GM12878 (cell line): Measurements from ENCODE around the gene RAB3IL1. TPM values are rescaled to one million over a fixed set of nuclear protein-coding genes. Genes with fewer than 3 reads are reported as not detected.

Source experiments
- ATAC-seq: fragments of 200-7000 bp; cut with Tn5 transposase; 3 replicates; pipeline ENCODE4 v1.9.1; 2020; ENCODE audit warnings: mild to moderate bottlenecking, moderate library complexity
- BruUV-seq: library from RNA; stranded (reverse); fragments of 400-500 nt; replicated peaks from 2 replicates; lab custom pipeline; 2021; lab: Mats Ljungman, UMichigan
- CTCF ChIA-PET: fragments of 300-600 bp; sonication (Branson Sonifier 250); formaldehyde crosslinking; extraction: SDS; loops from one replicate; lab custom pipeline; 2021; ENCODE audit warnings: inconsistent platforms; lab: Yijun Ruan, JAX
- POLR2A ChIA-PET: fragments of 350-600 bp; formaldehyde crosslinking; extraction: SDS; loops from one replicate; lab custom pipeline; 2021; ENCODE audit warnings: inconsistent platforms; lab: Charles Lee
- RAD21 ChIA-PET: fragments of 300-600 bp; sonication (Branson Sonifier 250); formaldehyde crosslinking; loops from one replicate; lab custom pipeline; 2023; ENCODE audit warnings: antibody characterized with exemption; ENCODE audit not compliant: unreplicated experiment; lab: Charles Lee
- SMC1A ChIA-PET: fragments of 300-600 bp; sonication (Branson Sonifier 250); formaldehyde crosslinking; loops from one replicate; lab custom pipeline; 2023; ENCODE audit not compliant: unreplicated experiment, uncharacterized antibody; lab: Charles Lee
- DNase-seq: peaks from one replicate; pipeline ENCODE4 v3.0.0-alpha.2; 2011; ENCODE audit warnings: low read depth, low spot score
- FAIRE-seq: peaks from 3 replicates; lab custom pipeline; 2011; peaks lifted over from hg19 to GRCh38; lab: Jason Lieb, UNC
- H2AFZ ChIP-seq: 2 replicates; pipeline ENCODE4 v1.6.0; 2011; ENCODE audit warnings: low read depth, low read length, control low read depth; ENCODE audit not compliant: control insufficient read depth
- H3K27ac ChIP-seq: 2 replicates; pipeline ENCODE4 v1.5.1; 2011; ENCODE audit warnings: control low read depth; ENCODE audit not compliant: control insufficient read depth, insufficient read depth
- H3K27me3 ChIP-seq, 2 experiments: replicated peaks in 1 of 2; 2 replicates each; pipeline versions ENCODE4 v1.6.0 to v1.6.1; 2011; ENCODE audit warnings: low read length in 1 of 2; ENCODE audit not compliant: control insufficient read depth in 2 of 2, insufficient read depth in 2 of 2
- H3K36me3 ChIP-seq, 2 experiments: 2 replicates each; pipeline ENCODE4 v1.5.1; 2011; ENCODE audit warnings: low read length in 1 of 2; ENCODE audit not compliant: control insufficient read depth in 2 of 2, insufficient read depth in 2 of 2
- H3K4me1 ChIP-seq: 2 replicates; pipeline ENCODE4 v1.6.1; 2011; ENCODE audit warnings: mild to moderate bottlenecking, low read length, moderate library complexity, mixed read lengths; ENCODE audit not compliant: control insufficient read depth, insufficient read depth
- H3K4me2 ChIP-seq: 2 replicates; pipeline ENCODE4 v1.6.0; 2011; ENCODE audit warnings: control low read depth; ENCODE audit not compliant: control insufficient read depth, insufficient read depth
- H3K4me3 ChIP-seq: fragments of 200-600 bp; sonication (generic); 2 replicates; pipeline ENCODE4 v1.5.1; 2016
- H3K79me2 ChIP-seq: 2 replicates; pipeline ENCODE4 v1.6.0; 2011; ENCODE audit warnings: low read length; ENCODE audit not compliant: control insufficient read depth, insufficient read depth
- H3K9ac ChIP-seq: 2 replicates; pipeline ENCODE4 v1.8.0; 2011; ENCODE audit warnings: low read length, control low read depth, mixed read lengths; ENCODE audit not compliant: control insufficient read depth, insufficient read depth
- H3K9me3 ChIP-seq: replicated peaks from 3 replicates; pipeline ENCODE4 v1.5.1; 2011; ENCODE audit warnings: mild to moderate bottlenecking, low read length; ENCODE audit not compliant: control insufficient read depth, insufficient read depth
- H4K20me1 ChIP-seq: 2 replicates; pipeline ENCODE4 v1.6.0; 2011; ENCODE audit not compliant: control insufficient read depth, insufficient read depth
- BHLHE40 ChIP-seq, 2 experiments: fragments of 450-650 bp in 1 of 2; IDR thresholded peaks; 2 replicates each; pipeline ENCODE4 v1.6.1; 2011 to 2017; ENCODE audit warnings: low read depth in 2 of 2, borderline replicate concordance in 1 of 2, improper control_type of control experiment in 1 of 2, low read length in 1 of 2, mild to moderate bottlenecking in 1 of 2
- CEBPB ChIP-seq, 2 experiments: fragments of 150-350 bp in 1 of 2; IDR thresholded peaks; 2 replicates each; pipeline ENCODE4 v1.6.1; 2012 to 2014; ENCODE audit warnings: low read depth in 2 of 2, low read length in 2 of 2, borderline replicate concordance in 1 of 2, inconsistent platforms in 1 of 2
- CHD2 ChIP-seq: IDR thresholded peaks from 2 replicates; pipeline ENCODE4 v1.6.1; 2011; ENCODE audit warnings: low read depth, low read length, improper control_type of control experiment, borderline replicate concordance
- CREB1 ChIP-seq: IDR thresholded peaks from 2 replicates; pipeline ENCODE4 v1.6.1; 2012; ENCODE audit warnings: low read depth, mild to moderate bottlenecking, inconsistent platforms
- EED ChIP-seq: sonication (generic); IDR thresholded peaks from 2 replicates; pipeline ENCODE4 v1.6.1; 2016; ENCODE audit warnings: antibody characterized with exemption, low read depth
- ESRRA ChIP-seq: IDR thresholded peaks from 2 replicates; pipeline ENCODE4 v1.6.1; 2012; ENCODE audit warnings: mild to moderate bottlenecking, low read length, improper control_type of control experiment
- FOXK2 ChIP-seq: fragments of 450-650 bp; IDR thresholded peaks from 2 replicates; pipeline ENCODE4 v1.6.1; 2017; ENCODE audit warnings: mild to moderate bottlenecking, moderate library complexity
- MYB ChIP-seq: fragments of 150-350 bp; IDR thresholded peaks from 2 replicates; pipeline ENCODE4 v1.6.1; 2014; ENCODE audit warnings: mild to moderate bottlenecking, low read depth, low read length, borderline replicate concordance
- MYC ChIP-seq: IDR thresholded peaks from 2 replicates; pipeline ENCODE4 v1.6.1; 2011; ENCODE audit warnings: mild to moderate bottlenecking, low read length, moderate library complexity, inconsistent platforms; ENCODE audit not compliant: insufficient read depth, insufficient replicate concordance, insufficient read length, severe bottlenecking
- NRF1 ChIP-seq: conservative IDR thresholded peaks from 2 replicates; pipeline ENCODE4 v1.6.1; 2011; ENCODE audit warnings: mild to moderate bottlenecking, low read depth, low read length, improper control_type of control experiment
- RAD21 ChIP-seq: IDR thresholded peaks from 2 replicates; pipeline ENCODE4 v1.6.1; 2011; ENCODE audit warnings: mild to moderate bottlenecking, low read depth, low read length, moderate library complexity; ENCODE audit not compliant: insufficient read depth
- RAD51 ChIP-seq: fragments of 450-650 bp; IDR thresholded peaks from 2 replicates; pipeline ENCODE4 v1.6.1; 2016; ENCODE audit warnings: moderate library complexity, mild to moderate bottlenecking, inconsistent platforms
- RCOR1 ChIP-seq: conservative IDR thresholded peaks from 2 replicates; pipeline ENCODE4 v1.6.1; 2012; ENCODE audit warnings: low read depth, low read length, improper control_type of control experiment
- RELA ChIP-seq: fragments of 450-650 bp; IDR thresholded peaks from 2 replicates; pipeline ENCODE4 v1.8.0; 2014; ENCODE audit warnings: borderline replicate concordance; ENCODE audit not compliant: partially characterized antibody
- SIN3A ChIP-seq: IDR thresholded peaks from 2 replicates; pipeline ENCODE4 v1.6.1; 2012; ENCODE audit warnings: low read depth, low read length, improper control_type of control experiment
- SIX5 ChIP-seq: IDR thresholded peaks from 2 replicates; pipeline ENCODE4 v1.6.1; 2011; ENCODE audit warnings: mild to moderate bottlenecking, low read depth, low read length, moderate library complexity; ENCODE audit not compliant: severe bottlenecking
- SRF ChIP-seq, 2 experiments: IDR thresholded peaks; 2 replicates each; pipeline ENCODE4 v1.6.1; 2011; ENCODE audit warnings: low read depth in 2 of 2, low read length in 2 of 2, mild to moderate bottlenecking in 1 of 2, moderate library complexity in 1 of 2
- STAT3 ChIP-seq: IDR thresholded peaks from 2 replicates; pipeline ENCODE4 v1.6.1; 2011; ENCODE audit warnings: low read depth, low read length, improper control_type of control experiment
- TCF12 ChIP-seq: IDR thresholded peaks from 2 replicates; pipeline ENCODE4 v1.6.1; 2011; ENCODE audit warnings: low read depth, mild to moderate bottlenecking, low read length
- TCF7 ChIP-seq: IDR thresholded peaks from 2 replicates; pipeline ENCODE4 v1.6.1; 2014; ENCODE audit warnings: antibody characterized with exemption, borderline replicate concordance
- ZBTB33 ChIP-seq: fragments of 450-650 bp; IDR thresholded peaks from 2 replicates; pipeline ENCODE4 v1.6.1; 2017; ENCODE audit warnings: mild to moderate bottlenecking
- ZNF274 ChIP-seq: IDR thresholded peaks from one replicate; pipeline ENCODE4 v1.8.0; 2011; ENCODE audit not compliant: insufficient read length, insufficient read depth
- ZNF384 ChIP-seq: IDR thresholded peaks from 2 replicates; pipeline ENCODE4 v1.6.1; 2012; ENCODE audit warnings: low read depth, mild to moderate bottlenecking, low read length, improper control_type of control experiment, borderline replicate concordance
- WGBS: methylation state at CpG from one replicate; pipeline ENCODE4 v1.1.6; 2016; ENCODE audit warnings: low lambda C conversion rate; ENCODE audit not compliant: insufficient replicate concordance, insufficient coverage; ENCODE audit errors: missing lambda C conversion rate; 5-methylcytosine and 5-hydroxymethylcytosine counted together
- in situ Hi-C: fragments of 300-500 bp; cut with MboI; formaldehyde crosslinking; loops from 9 replicates; pipeline ENCODE4 v1.14.3; 2018; ENCODE audit warnings: mixed read lengths
- intact Hi-C: fragments of 100-400 bp; cut with micrococcal nuclease; formaldehyde crosslinking; loops from one replicate; pipeline ENCODE4 v1.14.2; 2022; ENCODE audit not compliant: unreplicated experiment
- polyA plus RNA-seq, 11 experiments: library from polyadenylated mRNA; depleted of rRNA in 4 of 11; unstranded in 6 of 11; stranded (reverse) in 5 of 11; fragments of >200 nt; fragmentation: Nextera tagmentation in 4 of 11; fragmentation: Illumina TruSeq in 1 of 11; extraction: Ambion mirVana in 4 of 11; extraction: Trizol in 1 of 11; gene quantifications; 1 replicate in 1 of 11; 2 replicates in 10 of 11; pipeline versions ENCODE4 v1.2.1 to v1.2.3, GENCODE V29; 2011 to 2016; ENCODE audit warnings: inconsistent platforms in 2 of 11, missing spikeins in 2 of 11, low read depth in 1 of 11
- total RNA-seq, 4 experiments: library from RNA; depleted of rRNA in 3 of 4; stranded (reverse); fragments of >200 nt in 3 of 4; fragmentation: Illumina TruSeq in 1 of 4; extraction: Trizol in 1 of 4; gene quantifications; 2 replicates each; pipeline versions ENCODE4 v1.2.1 to v1.2.3, GENCODE V29; 2013 to 2021

RAB3IL1 gene
- total and polyA plus RNA-seq, 10 of the 15 experiments (the other 5 are each of a cell fraction or from before 2014, with no cell fraction given), result 0.04 TPM; not detected in 9

- Histone ChIP-seq H3K4me2 (peak overlapping the region; percentile 70), H3K36me3 (peaks cover 6 to 16% of the 10 kb centered on the region in 2 experiments), H3K27ac (peak overlapping the region; percentile 75), H3K9ac (no peak overlapping the region), H3K79me2 (peaks cover 32% of the 10 kb centered on the region), H3K9me3 (no peaks in the 10 kb centered on the region), H2AFZ (no peak overlapping the region), H4K20me1 (peaks cover 8% of the 10 kb centered on the region), H3K4me1 (peaks cover 23% of the 10 kb centered on the region), H3K27me3 (no peaks in the 10 kb centered on the region), H3K4me3 (no peak overlapping the region)
- ChIA-PET SMC1A (interaction anchor here (0.7 to 3.7 kb wide), 5 partner anchors 8 to 145 kb away, joined by 3 to 20 read pairs (median 5); no protein-coding TSS in a partner anchor), POLR2A (interaction anchor here (0.5 to 2.8 kb wide), 4 partner anchors 9 to 148 kb away, joined by 3 to 10 read pairs (median 3); no protein-coding TSS in a partner anchor), RAD21 (interaction anchor here (1.0 to 2.0 kb wide), 4 partner anchors 9 to 118 kb away, joined by 3 to 8 read pairs (median 4); no protein-coding TSS in a partner anchor), CTCF (interaction anchor here (0.7 to 1.9 kb wide), 7 partner anchors 9 to 166 kb away, joined by 3 to 7 read pairs (median 4); no protein-coding TSS in a partner anchor)
- in situ Hi-C loops, result no loop called here
- DNase-seq, result peak; percentile 53
- intact Hi-C loops, result no loop called here
- no peak for FAIRE-seq
- 17% methylated on average over 9 of the region's 10 CpGs for WGBS
- no TSS peak for BruUV-seq
- ATAC-seq, result peak; percentile 20
- TF ChIP-seq NRF1 (no peak), FOXK2 (peak; percentile 49; the same call in 1 of the 2 replicates), MYC (no peak), TCF12 (no peak), CEBPB (IDR thresholded peaks at IDR 0.05; ENCODE audit: borderline replicate concordance in 1 of 2, low read depth in 2 of 2, low read length in 2 of 2) (no peak), RCOR1 (no peak), RAD51 (peak; percentile 92), CREB1 (peak; percentile 25; the same call in 1 of the 2 replicates), CHD2 (no peak; the same call in 1 of the 2 replicates), RAD21 (no peak), ZNF274 (no peak), TCF7 (no peak), SIX5 (peak; percentile 14), ESRRA (no peak), ZNF384 (peak; percentile 30; the same call in 1 of the 2 replicates), ZBTB33 (no peak), RELA (no peak), SRF (IDR thresholded peaks at IDR 0.05; ENCODE audit: low read depth in 2 of 2, low read length in 2 of 2) (no peak), STAT3 (no peak), EED (peak; percentile 25; the same call in 1 of the 2 replicates), SIN3A (no peak), MYB (no peak), BHLHE40 (IDR thresholded peaks at IDR 0.05; ENCODE audit: borderline replicate concordance in 1 of 2, low read depth in 2 of 2, low read length in 1 of 2) (peak; percentile 57 to 74; a peak in 2 of 4 replicates)
Measured at GRCh38 chr11:61963282-61964057, 46.1 kb upstream of the RAB3IL1 start.
